Measurements from ENCODE around the gene CR1. TPM values are rescaled to one million over a fixed set of nuclear protein-coding genes. Genes with fewer than 3 reads are reported as not detected.
"Not testable (repeated sequence)": the region's sequence is repeated elsewhere in the genome, so short reads cannot be mapped to it uniquely, and the experiment has no call there.

The CR1 gene
- total and polyA plus RNA-seq, 9 of the 15 experiments (the other 6 are each of a cell fraction or from before 2014, with no cell fraction given), result 0.07 to 0.47 (median 0.18) TPM

- TF ChIP-seq E2F1 (CRISPR knock-in tag; IDR thresholded peaks at IDR 0.05), result peak; percentile 45; the same call in 1 of the 2 replicates
- peak; percentile 55; the same call in 1 of the 2 replicates for TF ChIP-seq MTA1 (IDR thresholded peaks at IDR 0.05; ENCODE audit: borderline replicate concordance)
- TF ChIP-seq RCOR1 (IDR thresholded peaks at IDR 0.05; ENCODE audit: borderline replicate concordance in 1 of 2, low read depth in 2 of 2, low read length in 2 of 2), result peak in 1 of 2 experiments; percentile 88; a peak in 2 of 4 replicates
- peak; percentile 65; the same call in 1 of the 2 replicates for TF ChIP-seq GATAD2B (IDR thresholded peaks at IDR 0.05; ENCODE audit: borderline replicate concordance)
- 0 out of 2 replicates have a peak, but pooled peaks have one; percentile 12 for TF ChIP-seq SMAD3 (CRISPR knock-in tag; conservative IDR thresholded peaks at IDR 0.05)
- TF ChIP-seq MAFF (IDR thresholded peaks at IDR 0.05; ENCODE audit: low read length), result peak; percentile 38; the same call in 1 of the 2 replicates
- TF ChIP-seq NCOA2 (IDR thresholded peaks at IDR 0.05; ENCODE audit: partially characterized antibody in 2 of 2), result peak in 1 of 2 experiments; percentile 42
- TF ChIP-seq TEAD1 (CRISPR knock-in tag; IDR thresholded peaks at IDR 0.05), result peak; percentile 87 to 94; a peak in 3 of 4 replicates
- peak; percentile 91 for TF ChIP-seq CBFA2T2 (conservative IDR thresholded peaks at IDR 0.05)
- TF ChIP-seq ADNP (tag; IDR thresholded peaks at IDR 0.05), result peak; percentile 39; the same call in 1 of the 2 replicates
- TF ChIP-seq L3MBTL2 (IDR thresholded peaks at IDR 0.05), result 0 out of 2 replicates have a peak, but pooled peaks have one; percentile 14
- peak; percentile 77; the same call in 1 of the 2 replicates for TF ChIP-seq JUN (IDR thresholded peaks at IDR 0.05; ENCODE audit: borderline replicate concordance, low read depth, low read length)
- not testable (repeated sequence) for TF ChIP-seq JUN (CRISPR knock-in tag; IDR thresholded peaks at IDR 0.05; ENCODE audit: borderline replicate concordance)
- peak; percentile 92 for TF ChIP-seq SMARCE1 (IDR thresholded peaks at IDR 0.05)
- peak; percentile 73 for TF ChIP-seq HMBOX1 (IDR thresholded peaks at IDR 0.05)
- 0 out of 2 replicates have a peak, but pooled peaks have one; percentile 16 for TF ChIP-seq ZNF311 (CRISPR knock-in tag; IDR thresholded peaks at IDR 0.05)
- peak; percentile 75 for TF ChIP-seq SMAD4 (CRISPR knock-in tag; conservative IDR thresholded peaks at IDR 0.05)
- peak; percentile 59; the same call in 1 of the 2 replicates for TF ChIP-seq CC2D1A (IDR thresholded peaks at IDR 0.05)
- peak; percentile 70 to 84 for TF ChIP-seq KDM1A (IDR thresholded peaks at IDR 0.05)
- TF ChIP-seq E2F8 (IDR thresholded peaks at IDR 0.05; ENCODE audit: low read depth, partially characterized antibody), result peak; percentile 54
- TF ChIP-seq EP300 (IDR thresholded peaks at IDR 0.05; ENCODE audit: low read length), result peak; percentile 84
- TF ChIP-seq ATF7 (IDR thresholded peaks at IDR 0.05), result peak; percentile 75
Observed at GRCh38 chr1:207680590-207681388, 184.8 kb downstream of the CR1 start (continued).
